Stimulated activated naive CD8-positive, alpha-beta T cell treated with anti-CD3 and anti-CD28 coated beads, Interleukin-15, Interleukin-2, amounts not matched to agents 100 U/mL and 50 U/mL, for 24 hours (primary cell): ENCODE results near the gene SLC5A12.

Experiments used
- ATAC-seq: fragments of 150-1000 bp; cut with Tn5 transposase; one replicate; pipeline ENCODE4 v1.10.0; 2021
- DNase-seq: peaks from one replicate; pipeline ENCODE4 v3.0.0; 2021

Gene SLC5A12

GRCh38 chr11:26721948-26722475 lies at the start of gene SLC5A12:
SLC5A12 (minus strand) TSS chr11:26722060; CDS start chr11:26721714, 346 bp downstream.
- DNase-seq, result no peak

GRCh38 chr11:26769027-26769426 lies 47.2 kb upstream of the SLC5A12 start:
- ATAC-seq (no peak), DNase-seq (no peak)

More at GRCh38 chr11:26721948-26722475, at the start of gene SLC5A12:
- ATAC-seq, result no peak

- DNase-seq, result no peak
- no peak for ATAC-seq
These were observed 45.2 kb upstream of the SLC5A12 start for GRCh38 chr11:26767060-26767459.

- DNase-seq (no peak), ATAC-seq (no peak)
These were observed 43.5 kb upstream of the SLC5A12 start for GRCh38 chr11:26765323-26765722.

- DNase-seq (no peak), ATAC-seq (no peak)
These were observed 43.0 kb upstream of the SLC5A12 start for GRCh38 chr11:26764825-26765224.

- no peak for DNase-seq
- ATAC-seq, result no peak
These were observed 42.5 kb upstream of the SLC5A12 start for GRCh38 chr11:26764315-26764714.

- no peak for ATAC-seq
These were observed 40.2 kb upstream of the SLC5A12 start for GRCh38 chr11:26762089-26762488.

GRCh38 chr11:26761361-26761809 lies 39.5 kb upstream of the SLC5A12 start:
- ATAC-seq, result no peak
- no peak for DNase-seq

More at GRCh38 chr11:26762089-26762488, 40.2 kb upstream of the SLC5A12 start:
- DNase-seq, result no peak

- DNase-seq, result no peak
- no peak for ATAC-seq
These were observed 36.1 kb upstream of the SLC5A12 start for GRCh38 chr11:26757995-26758394.

GRCh38 chr11:26755762-26756161 lies 33.9 kb upstream of the SLC5A12 start:
- ATAC-seq (no peak), DNase-seq (no peak)

GRCh38 chr11:26753723-26754504 lies 32.1 kb upstream of the SLC5A12 start:
- no peak for ATAC-seq
- DNase-seq, result no peak

GRCh38 chr11:26749927-26750326 lies 28.1 kb upstream of the SLC5A12 start:
- DNase-seq (no peak), ATAC-seq (no peak)

GRCh38 chr11:26743622-26744021 lies 21.8 kb upstream of the SLC5A12 start:
- DNase-seq (no peak), ATAC-seq (no peak)

GRCh38 chr11:26742966-26743365 lies 21.1 kb upstream of the SLC5A12 start:
- no peak for ATAC-seq
- no peak for DNase-seq

- DNase-seq (no peak), ATAC-seq (no peak)
These were observed 19.2 kb upstream of the SLC5A12 start for GRCh38 chr11:26741036-26741435.

GRCh38 chr11:26739366-26740073 lies 17.7 kb upstream of the SLC5A12 start:
- ATAC-seq, result no peak

GRCh38 chr11:26734691-26735090 lies 12.8 kb upstream of the SLC5A12 start:
- no peak for ATAC-seq
- no peak for DNase-seq

More at GRCh38 chr11:26739366-26740073, 17.7 kb upstream of the SLC5A12 start:
- no peak for DNase-seq

GRCh38 chr11:26731084-26731456 lies 9.2 kb upstream of the SLC5A12 start:
- ATAC-seq, result no peak

GRCh38 chr11:26730414-26731083 lies 8.7 kb upstream of the SLC5A12 start:
- ATAC-seq, result no peak
- DNase-seq, result no peak

More at GRCh38 chr11:26731084-26731456, 9.2 kb upstream of the SLC5A12 start:
- DNase-seq, result no peak

GRCh38 chr11:26729284-26729683 lies 7.4 kb upstream of the SLC5A12 start:
- no peak for ATAC-seq

GRCh38 chr11:26726960-26727359 lies 5.1 kb upstream of the SLC5A12 start:
- no peak for DNase-seq
- no peak for ATAC-seq

More at GRCh38 chr11:26729284-26729683, 7.4 kb upstream of the SLC5A12 start:
- no peak for DNase-seq

- ATAC-seq, result no peak
- DNase-seq, result no peak
These were observed 1.9 kb downstream of the SLC5A12 start for GRCh38 chr11:26719998-26720397.
